Sigmoid colon (tissue), 7 donors: ENCODE measurements around the gene MLLT10. TPM values are rescaled to one million over a fixed set of nuclear protein-coding genes. Genes with fewer than 3 reads are reported as not detected.

Source experiments
- DNase-seq: peaks from one replicate; pipeline ENCODE4 v3.0.0-alpha.2; 2019
- H3K27ac ChIP-seq, 4 donors: fragments of 200-600 bp; sonication (generic); one replicate each; pipeline ENCODE4 v1.5.1; 2016 to 2019; ENCODE audit warnings: mild to moderate bottlenecking in 1 of 4
- H3K27me3 ChIP-seq, 3 donors: fragments of 200-600 bp; sonication (generic); one replicate each; pipeline ENCODE4 v1.5.1; 2019; ENCODE audit warnings: mild to moderate bottlenecking in 1 of 3
- H3K36me3 ChIP-seq, 4 donors: fragments of 200-600 bp; sonication (generic); one replicate each; pipeline ENCODE4 v1.5.1; 2016 to 2019
- H3K4me1 ChIP-seq, 4 donors: fragments of 200-600 bp; sonication (generic); one replicate each; pipeline ENCODE4 v1.5.1; 2017 to 2019
- H3K4me3 ChIP-seq, 4 donors: fragments of 200-600 bp; sonication (generic); one replicate each; pipeline ENCODE4 v1.5.1; 2017 to 2019; ENCODE audit warnings: mild to moderate bottlenecking in 2 of 4, moderate library complexity in 1 of 4
- H3K9me3 ChIP-seq, 4 donors: fragments of 200-600 bp in 3 of 4; sonication (generic) in 3 of 4; one replicate each; pipeline versions ENCODE4 v1.5.1 to v1.6.1; 2013 to 2019
- EP300 ChIP-seq, 4 donors: sonication (generic); formaldehyde crosslinking; IDR thresholded peaks; one replicate each; pipeline ENCODE4 v1.6.1; 2017; ENCODE audit warnings: antibody characterized with exemption in 4 of 4
- POLR2A ChIP-seq, 2 donors: fragments of 450-650 bp; IDR thresholded peaks; one replicate each; pipeline ENCODE4 v1.6.1; 2016; ENCODE audit warnings: antibody characterized with exemption in 2 of 2, mild to moderate bottlenecking in 2 of 2, moderate library complexity in 2 of 2
- POLR2AphosphoS5 ChIP-seq, 4 donors: sonication (generic); formaldehyde crosslinking; IDR thresholded peaks; one replicate each; pipeline ENCODE4 v1.6.1; 2017; ENCODE audit warnings: antibody characterized with exemption in 4 of 4
- WGBS, 2 donors: extraction: QIAGEN DNeasy Blood & Tissue Kit; methylation state at CpG; one replicate each; pipeline ENCODE4 v1.1.7; 2013; 5-methylcytosine and 5-hydroxymethylcytosine counted together
- intact Hi-C: fragments of 100-400 bp; cut with DNase I; formaldehyde crosslinking; loops from one replicate; pipeline ENCODE4 v1.15.1; 2023
- polyA plus RNA-seq, 3 donors: library from polyadenylated mRNA; stranded (reverse); fragments of 200-250 nt; gene quantifications; one replicate each; pipeline ENCODE4 v1.2.3, GENCODE V29; 2013
- total RNA-seq, 4 donors: library from RNA; depleted of rRNA; stranded (reverse); fragments of >200 nt; gene quantifications; one replicate each; pipeline ENCODE4 v1.1.0, GENCODE V29; 2016
- TF ChIP-seq, protein P1 (sequence below), 4 experiments: fragments of 450-650 bp in 3 of 4; fragments of 200-600 bp in 1 of 4; IDR thresholded peaks; one replicate each; pipeline ENCODE4 v1.5.1; 2016 to 2019; ENCODE audit warnings: antibody characterized with exemption in 4 of 4, mild to moderate bottlenecking in 3 of 4, moderate library complexity in 2 of 4
- donor health status: healthy with polysubstance abuse.
- donor health status: Bipolar disorder and iron deficiency.
- donor health status: healthy.

Gene MLLT10
- total and polyA plus RNA-seq, 7 donors = 8.6 to 53.7 (median 36.0) TPM

DNA sequence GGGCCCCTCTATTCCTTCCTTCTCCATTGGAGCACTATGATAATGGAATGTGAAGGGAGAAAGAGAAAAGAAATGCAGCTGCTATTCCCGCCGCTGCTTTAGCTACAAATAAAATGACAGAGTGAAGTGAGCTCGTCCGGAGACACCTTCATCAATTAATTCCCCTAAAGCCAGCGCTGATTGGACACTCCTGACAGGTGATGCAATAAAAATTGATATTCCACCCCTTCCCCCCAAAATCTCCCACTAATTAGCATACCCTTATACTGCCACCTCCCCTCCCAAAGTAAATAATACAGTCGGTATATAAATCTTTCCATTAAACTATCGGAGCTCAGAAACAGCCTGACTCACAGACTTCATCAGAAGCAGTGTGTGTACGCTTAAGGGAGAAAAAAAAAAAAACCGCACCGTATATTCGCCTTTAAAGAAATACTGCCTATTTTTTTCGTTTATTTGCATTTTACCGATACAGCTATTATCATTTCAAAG, 15.8 kb upstream of the MLLT10 start:
- no peaks in the 10 kb centered on the region for H3K36me3 ChIP-seq
- intact Hi-C loops = loop anchor here (1.0 to 10.0 kb wide), 3 partner anchors 15 to 1579 kb away; partner anchors contain the start of genes MSRB2 and PIP4K2A
- peaks cover 0 to 6% (median 0%) of the 10 kb centered on the region in 3 donors for H3K27me3 ChIP-seq
- no peak for DNase-seq
- peak overlapping the region; percentile 86 to 99 (median 92) for H3K27ac ChIP-seq
- peaks cover 0 to 73% (median 40%) of the 10 kb centered on the region in 4 donors for H3K4me1 ChIP-seq
- TF ChIP-seq EP300 (IDR thresholded peaks at IDR 0.05) (no peak), POLR2AphosphoS5 (IDR thresholded peaks at IDR 0.05) (peak in 2 of 4 donors; percentile 17 to 41)
- H3K9me3 ChIP-seq = no peaks in the 10 kb centered on the region
- WGBS, 2 donors = 6 to 10% methylated on average over 13 of the region's 13 CpGs
- H3K4me3 ChIP-seq = peak overlapping the region; percentile 45 to 68 (median 64)

DNA sequence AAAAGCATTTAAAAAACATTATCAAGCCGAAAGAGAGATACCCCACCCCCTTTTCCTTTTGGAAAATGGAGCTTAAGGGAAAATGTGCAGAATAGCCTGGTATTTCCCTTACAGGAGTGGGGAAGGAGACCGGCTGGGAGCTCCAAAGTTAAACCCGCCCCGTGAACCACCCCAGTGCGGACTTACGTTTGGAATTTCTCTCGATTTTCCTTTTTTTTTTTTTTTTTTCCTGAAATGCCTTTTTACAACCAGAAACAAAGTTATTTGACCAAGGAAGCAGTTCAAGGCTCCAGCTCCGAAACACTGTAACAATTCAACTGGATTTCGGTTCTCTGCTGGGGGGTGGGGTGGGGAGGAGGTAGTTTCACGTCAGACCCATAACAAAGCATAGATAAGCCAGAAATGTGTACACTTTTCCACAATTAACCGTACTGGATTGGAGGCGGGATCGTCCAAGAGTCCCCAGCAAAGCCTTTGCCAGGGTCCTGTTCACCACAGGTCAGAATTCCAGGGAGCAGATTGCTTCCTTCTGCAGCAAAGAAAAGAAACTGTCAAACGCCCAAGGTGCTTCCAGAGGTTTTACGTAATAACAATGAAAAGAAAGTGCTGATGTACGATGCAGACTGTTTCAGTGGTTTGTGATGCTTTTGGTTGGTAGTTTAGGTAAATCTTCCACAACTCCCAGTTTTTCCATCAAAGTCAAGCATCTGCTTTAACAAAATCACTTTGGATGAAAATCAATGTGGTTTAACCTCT, 15.2 kb upstream of the MLLT10 start:
- Histone ChIP-seq H3K4me3 (peak overlapping the region; percentile 45 to 68 (median 64)), H3K27ac (peak overlapping the region; percentile 86 to 99 (median 92)), H3K4me1 (peaks cover 0 to 73% (median 42%) of the 10 kb centered on the region in 4 donors), H3K27me3 (peaks cover 0 to 6% (median 0%) of the 10 kb centered on the region in 3 donors), H3K9me3 (no peaks in the 10 kb centered on the region), H3K36me3 (no peaks in the 10 kb centered on the region)
- TF ChIP-seq, protein P1, sequence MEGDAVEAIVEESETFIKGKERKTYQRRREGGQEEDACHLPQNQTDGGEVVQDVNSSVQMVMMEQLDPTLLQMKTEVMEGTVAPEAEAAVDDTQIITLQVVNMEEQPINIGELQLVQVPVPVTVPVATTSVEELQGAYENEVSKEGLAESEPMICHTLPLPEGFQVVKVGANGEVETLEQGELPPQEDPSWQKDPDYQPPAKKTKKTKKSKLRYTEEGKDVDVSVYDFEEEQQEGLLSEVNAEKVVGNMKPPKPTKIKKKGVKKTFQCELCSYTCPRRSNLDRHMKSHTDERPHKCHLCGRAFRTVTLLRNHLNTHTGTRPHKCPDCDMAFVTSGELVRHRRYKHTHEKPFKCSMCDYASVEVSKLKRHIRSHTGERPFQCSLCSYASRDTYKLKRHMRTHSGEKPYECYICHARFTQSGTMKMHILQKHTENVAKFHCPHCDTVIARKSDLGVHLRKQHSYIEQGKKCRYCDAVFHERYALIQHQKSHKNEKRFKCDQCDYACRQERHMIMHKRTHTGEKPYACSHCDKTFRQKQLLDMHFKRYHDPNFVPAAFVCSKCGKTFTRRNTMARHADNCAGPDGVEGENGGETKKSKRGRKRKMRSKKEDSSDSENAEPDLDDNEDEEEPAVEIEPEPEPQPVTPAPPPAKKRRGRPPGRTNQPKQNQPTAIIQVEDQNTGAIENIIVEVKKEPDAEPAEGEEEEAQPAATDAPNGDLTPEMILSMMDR (IDR thresholded peaks at IDR 0.05) = no peak
- TF ChIP-seq POLR2AphosphoS5 (IDR thresholded peaks at IDR 0.05) = peak in 2 of 4 donors; percentile 10 to 23
- intact Hi-C loops = loop anchor here (1.0 to 10.0 kb wide), 3 partner anchors 14 to 1578 kb away; partner anchors contain the start of genes MSRB2 and PIP4K2A
- WGBS, 2 donors = 3 to 5% methylated on average over 16 of the region's 16 CpGs
- DNase-seq = no peak

DNA sequence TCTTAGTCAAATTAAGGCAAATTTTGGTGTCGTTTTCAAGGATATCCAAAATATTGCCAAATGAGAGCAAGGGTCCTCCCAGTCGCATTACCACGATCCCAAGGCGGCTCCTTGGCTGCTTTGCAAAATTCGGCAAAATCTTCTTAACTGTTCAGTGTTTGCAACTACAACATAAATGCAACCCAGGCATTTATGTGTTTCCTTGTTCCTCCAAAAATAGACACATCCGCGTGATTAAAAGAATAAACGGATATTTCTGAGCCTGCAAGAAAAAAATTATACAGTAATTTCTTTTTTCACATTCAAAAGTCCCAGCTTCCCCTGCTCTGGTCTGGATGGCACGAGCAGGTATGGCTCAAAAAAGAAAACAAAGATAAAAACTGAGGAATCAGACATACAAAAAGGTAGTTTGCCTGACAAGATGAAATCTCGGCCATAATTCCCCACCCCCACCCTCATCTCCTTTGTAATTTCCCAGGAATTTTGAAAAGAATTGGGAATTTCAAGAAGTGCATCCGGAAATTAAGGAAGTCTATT, 14.6 kb upstream of the MLLT10 start:
- 26 to 39% methylated on average over 11 of the region's 11 CpGs for WGBS, 2 donors
- H3K36me3 ChIP-seq = no peaks in the 10 kb centered on the region
- H3K27ac ChIP-seq = peak overlapping the region; percentile 86 to 99 (median 92)
- intact Hi-C loops = loop anchor here (5.0 to 10.0 kb wide), 2 partner anchors 1195 to 1578 kb away; partner anchors contain the start of genes MSRB2 and PIP4K2A
- TF ChIP-seq EP300 (IDR thresholded peaks at IDR 0.05) (no peak), POLR2AphosphoS5 (IDR thresholded peaks at IDR 0.05) (no peak), POLR2A (IDR thresholded peaks at IDR 0.05) (no peak)
- TF ChIP-seq, protein P1 (IDR thresholded peaks at IDR 0.05) = no peak
- DNase-seq = no peak
- peaks cover 0 to 75% (median 44%) of the 10 kb centered on the region in 4 donors for H3K4me1 ChIP-seq
- H3K9me3 ChIP-seq = no peaks in the 10 kb centered on the region
- H3K27me3 ChIP-seq = peaks cover 0 to 6% (median 0%) of the 10 kb centered on the region in 3 donors
- H3K4me3 ChIP-seq = peak overlapping the region; percentile 45 to 68 (median 64)

DNA sequence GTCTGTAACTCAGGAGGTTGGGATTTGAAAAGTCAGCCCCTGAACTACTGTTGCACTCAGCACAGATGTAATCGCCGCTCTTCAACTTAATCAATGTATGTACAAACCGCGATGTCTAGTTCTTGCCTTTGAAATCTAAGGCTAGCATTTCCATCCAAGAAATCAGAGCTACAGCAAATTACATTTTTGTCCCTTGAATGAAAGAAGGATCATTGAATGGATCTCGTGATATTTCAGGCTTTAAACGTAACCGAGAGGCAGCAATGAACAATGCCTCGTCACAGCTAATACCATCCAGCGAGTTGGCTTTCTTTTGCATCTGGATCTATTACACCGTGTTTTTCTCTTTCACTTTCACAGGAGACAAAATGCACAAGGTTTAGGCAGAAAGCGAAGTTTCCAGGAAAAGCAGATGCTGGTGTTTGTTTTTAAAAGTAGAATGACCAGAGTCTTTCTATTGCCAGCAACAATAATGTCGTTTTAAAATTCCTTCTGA, 14.0 kb upstream of the MLLT10 start:
- peaks cover 0 to 76% (median 43%) of the 10 kb centered on the region in 4 donors for H3K4me1 ChIP-seq
- peaks cover 0 to 6% (median 0%) of the 10 kb centered on the region in 3 donors for H3K27me3 ChIP-seq
- TF ChIP-seq, protein P1 (IDR thresholded peaks at IDR 0.05) = no peak
- TF ChIP-seq EP300 (IDR thresholded peaks at IDR 0.05) (no peak), POLR2AphosphoS5 (IDR thresholded peaks at IDR 0.05) (peak in 2 of 4 donors; percentile 27 to 38), POLR2A (IDR thresholded peaks at IDR 0.05) (no peak)
- no peaks in the 10 kb centered on the region for H3K9me3 ChIP-seq
- intact Hi-C loops = loop anchor here (5.0 to 10.0 kb wide), 3 partner anchors 915 to 1577 kb away; partner anchors contain the start of genes MSRB2 and PIP4K2A
- no peaks in the 10 kb centered on the region for H3K36me3 ChIP-seq
- peak overlapping the region; percentile 86 to 99 (median 92) for H3K27ac ChIP-seq
- WGBS, 2 donors = 12 to 23% methylated on average over 12 of the region's 12 CpGs
- H3K4me3 ChIP-seq = peak overlapping the region; percentile 29 to 68 (median 64)
- no peak for DNase-seq
